Neural crest cell (in vitro differentiated cells): ENCODE data around the gene MBD3L4. TPM values are rescaled to one million over a fixed set of nuclear protein-coding genes. Genes with fewer than 3 reads are reported as not detected.

Experiments
- DNase-seq: peaks from one replicate; pipeline ENCODE4 v3.0.0; 2021; ENCODE audit warnings: low read depth, mixed read lengths, low spot score
- H3K27ac Mint-ChIP-seq: one replicate; pipeline ENCODE4 v1.8.0; 2021; ENCODE audit warnings: mild to moderate bottlenecking, mixed read lengths; ENCODE audit not compliant: unreplicated experiment
- H3K27me3 Mint-ChIP-seq: 2 replicates; pipeline ENCODE4 v1.8.0; 2021; ENCODE audit warnings: low read depth, mild to moderate bottlenecking, mixed read lengths
- H3K36me3 Mint-ChIP-seq: 2 replicates; pipeline ENCODE4 v1.8.0; 2021; ENCODE audit warnings: low read depth, mild to moderate bottlenecking, mixed read lengths
- H3K4me1 Mint-ChIP-seq: 2 replicates; pipeline ENCODE4 v1.8.0; 2021; ENCODE audit warnings: mixed read lengths
- H3K4me3 Mint-ChIP-seq: one replicate; pipeline ENCODE4 v1.8.0; 2021; ENCODE audit warnings: mild to moderate bottlenecking, mixed read lengths
- H3K9me3 Mint-ChIP-seq: 2 replicates; pipeline ENCODE4 v1.8.0; 2021; ENCODE audit warnings: mixed read lengths
- total RNA-seq: library from RNA; stranded (reverse); gene quantifications from 2 replicates; pipeline ENCODE4 v1.2.1, GENCODE V29; 2021
- TF ChIP-seq, protein P1 (sequence below): fragments of 200-600 bp; sonication (generic); conservative IDR thresholded peaks from 2 replicates; pipeline ENCODE4 v1.5.0; 2021; ENCODE audit warnings: antibody characterized with exemption, mild to moderate bottlenecking

MBD3L4 gene
- total RNA-seq, 1 donor from 2014 or later = not detected

DNA sequence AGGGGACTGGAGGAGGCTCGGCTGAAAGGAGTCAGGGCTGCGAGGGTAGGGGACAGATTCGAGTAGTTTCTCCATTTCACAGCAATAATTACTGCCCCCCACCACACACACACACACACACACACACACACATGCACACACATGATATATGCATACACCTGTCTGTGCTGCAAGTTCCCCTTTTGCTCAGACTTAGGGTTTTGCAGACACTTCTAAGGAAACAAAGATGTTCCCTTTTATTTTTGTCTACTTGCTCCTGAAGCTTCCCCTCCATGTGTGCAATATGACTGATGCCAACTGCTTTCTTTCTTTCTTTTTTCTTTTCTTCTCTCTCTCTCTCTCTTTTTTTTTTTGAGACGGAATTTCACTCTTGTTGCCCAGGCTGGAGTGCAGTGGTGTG, 32.1 kb downstream of the MBD3L4 start:
- H3K9me3 Mint-ChIP-seq = peaks cover 8% of the 10 kb centered on the region
- TF ChIP-seq, protein P1, sequence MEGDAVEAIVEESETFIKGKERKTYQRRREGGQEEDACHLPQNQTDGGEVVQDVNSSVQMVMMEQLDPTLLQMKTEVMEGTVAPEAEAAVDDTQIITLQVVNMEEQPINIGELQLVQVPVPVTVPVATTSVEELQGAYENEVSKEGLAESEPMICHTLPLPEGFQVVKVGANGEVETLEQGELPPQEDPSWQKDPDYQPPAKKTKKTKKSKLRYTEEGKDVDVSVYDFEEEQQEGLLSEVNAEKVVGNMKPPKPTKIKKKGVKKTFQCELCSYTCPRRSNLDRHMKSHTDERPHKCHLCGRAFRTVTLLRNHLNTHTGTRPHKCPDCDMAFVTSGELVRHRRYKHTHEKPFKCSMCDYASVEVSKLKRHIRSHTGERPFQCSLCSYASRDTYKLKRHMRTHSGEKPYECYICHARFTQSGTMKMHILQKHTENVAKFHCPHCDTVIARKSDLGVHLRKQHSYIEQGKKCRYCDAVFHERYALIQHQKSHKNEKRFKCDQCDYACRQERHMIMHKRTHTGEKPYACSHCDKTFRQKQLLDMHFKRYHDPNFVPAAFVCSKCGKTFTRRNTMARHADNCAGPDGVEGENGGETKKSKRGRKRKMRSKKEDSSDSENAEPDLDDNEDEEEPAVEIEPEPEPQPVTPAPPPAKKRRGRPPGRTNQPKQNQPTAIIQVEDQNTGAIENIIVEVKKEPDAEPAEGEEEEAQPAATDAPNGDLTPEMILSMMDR = no peak
- no peaks in the 10 kb centered on the region for H3K36me3 Mint-ChIP-seq
- DNase-seq = no peak
- H3K4me3 Mint-ChIP-seq = no peak overlapping the region
- no peaks in the 10 kb centered on the region for H3K4me1 Mint-ChIP-seq
- peaks cover 5% of the 10 kb centered on the region for H3K27me3 Mint-ChIP-seq
- H3K27ac Mint-ChIP-seq = no peak overlapping the region

DNA sequence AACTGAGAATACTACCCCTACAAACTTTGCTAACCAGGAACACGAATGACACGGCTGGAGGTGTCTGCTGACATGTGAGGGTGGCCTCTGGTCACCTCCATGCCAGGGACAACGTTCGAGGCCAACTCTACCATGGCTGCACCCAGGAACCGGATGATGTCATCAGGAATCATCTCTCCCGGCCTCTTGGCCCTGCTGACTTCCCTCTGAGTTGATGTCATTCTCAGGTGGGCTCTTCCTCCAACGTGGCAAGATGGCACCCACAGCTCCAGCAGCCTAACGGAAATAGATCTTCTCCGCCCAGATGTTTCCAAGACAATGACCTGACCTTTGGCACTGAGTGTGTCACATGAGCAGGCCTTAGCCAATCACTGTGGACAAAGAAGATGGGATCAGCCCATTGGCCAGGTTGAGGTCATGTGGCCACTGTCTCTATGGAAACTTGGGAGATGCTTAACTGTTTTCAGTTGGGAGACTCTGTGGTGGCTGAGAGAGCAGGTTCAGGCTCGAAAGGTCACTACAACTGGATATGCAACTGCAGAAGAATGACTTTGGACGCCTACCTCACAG, 33.8 kb downstream of the MBD3L4 start:
- H3K4me1 Mint-ChIP-seq = no peaks in the 10 kb centered on the region
- TF ChIP-seq, protein P1 = no peak
- no peak overlapping the region for H3K4me3 Mint-ChIP-seq
- peaks cover 12% of the 10 kb centered on the region for H3K27me3 Mint-ChIP-seq
- DNase-seq = no peak
- H3K9me3 Mint-ChIP-seq = peaks cover 6% of the 10 kb centered on the region
- no peaks in the 10 kb centered on the region for H3K36me3 Mint-ChIP-seq
- no peak overlapping the region for H3K27ac Mint-ChIP-seq

DNA sequence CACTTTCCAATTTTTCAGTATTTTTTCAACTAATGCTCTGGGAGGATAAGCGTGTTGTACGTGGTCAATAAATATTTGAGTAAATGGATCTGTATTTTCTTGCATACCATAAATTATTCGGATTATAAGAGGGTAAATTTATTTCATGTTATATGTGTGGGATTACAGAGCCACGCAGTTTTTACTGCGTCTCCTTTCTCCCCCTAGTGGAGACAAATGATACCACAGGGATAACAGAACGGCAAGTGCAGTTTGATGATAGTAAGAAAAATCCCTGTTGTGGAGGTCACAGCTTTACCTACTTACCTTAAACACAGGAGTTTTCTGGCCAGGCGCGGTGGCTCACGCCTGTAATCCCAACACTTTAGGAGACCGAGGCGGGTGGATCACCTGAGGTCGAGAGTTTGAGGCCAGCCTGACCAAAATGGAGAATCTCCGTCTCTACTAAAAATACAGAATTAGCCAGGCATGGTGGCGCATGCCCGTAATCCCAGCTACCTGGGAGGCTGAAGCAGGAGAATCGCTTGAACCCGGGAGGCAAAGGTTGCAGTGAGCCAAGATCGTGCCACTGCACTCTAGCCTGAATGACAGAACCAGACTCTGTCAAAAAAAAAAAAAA, 35.6 kb downstream of the MBD3L4 start:
- H3K4me1 Mint-ChIP-seq = no peaks in the 10 kb centered on the region
- peaks cover 4% of the 10 kb centered on the region for H3K9me3 Mint-ChIP-seq
- no peak overlapping the region for H3K27ac Mint-ChIP-seq
- TF ChIP-seq, protein P1 = peak; percentile 83
- H3K4me3 Mint-ChIP-seq = no peak overlapping the region
- H3K27me3 Mint-ChIP-seq = peaks cover 27% of the 10 kb centered on the region
- peak; percentile 10 for DNase-seq
- H3K36me3 Mint-ChIP-seq = no peaks in the 10 kb centered on the region

DNA sequence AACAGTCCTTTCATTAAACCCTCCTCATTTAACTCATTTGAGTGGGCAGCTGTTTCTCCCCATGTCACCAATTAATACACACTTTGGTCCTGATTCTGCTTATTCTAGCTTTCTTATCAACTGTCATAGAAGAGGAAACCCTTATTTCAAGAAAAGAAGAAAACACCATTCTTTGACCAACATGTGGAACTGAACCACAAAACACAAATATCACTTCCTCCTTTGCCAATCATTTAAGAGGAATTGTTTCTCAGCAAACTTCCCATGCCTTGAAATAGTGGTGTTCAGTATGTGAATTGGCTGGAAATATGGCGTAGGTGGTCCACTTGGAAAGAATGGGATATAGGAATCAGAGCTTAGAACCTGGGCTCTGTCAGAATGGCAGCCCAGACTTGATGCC, 39.2 kb downstream of the MBD3L4 start:
- DNase-seq = no peak
- Mint-ChIP-seq H3K4me3 (no peak overlapping the region), H3K9me3 (peaks cover 4% of the 10 kb centered on the region)

DNA sequence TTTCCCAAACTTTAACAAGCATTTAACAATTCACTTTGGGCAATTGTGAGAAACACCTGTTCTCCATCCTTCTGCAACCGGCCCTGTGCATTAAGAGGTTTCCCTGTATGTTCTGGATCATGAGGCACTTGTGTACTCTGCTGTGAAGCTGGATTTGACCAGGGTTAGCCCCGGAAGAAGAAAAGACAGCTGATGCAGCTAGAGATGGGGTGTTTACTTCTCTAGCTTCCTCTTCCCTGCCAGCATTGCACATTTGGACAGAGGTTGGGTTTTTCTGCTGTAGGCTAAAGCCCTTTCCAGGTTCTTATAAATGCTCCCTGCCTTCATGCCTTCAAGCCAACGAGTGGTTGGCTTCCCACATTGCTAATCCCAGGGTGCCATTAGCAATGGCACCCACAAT, 39.6 kb downstream of the MBD3L4 start:
- TF ChIP-seq, protein P1 = no peak
- H3K36me3 Mint-ChIP-seq = peaks cover 2% of the 10 kb centered on the region

More for the DNA sequence above, 39.2 kb downstream of the MBD3L4 start:
- H3K36me3 Mint-ChIP-seq = no peaks in the 10 kb centered on the region
- TF ChIP-seq, protein P1 = no peak
- H3K4me1 Mint-ChIP-seq = no peaks in the 10 kb centered on the region
- peaks cover 36% of the 10 kb centered on the region for H3K27me3 Mint-ChIP-seq
- no peak overlapping the region for H3K27ac Mint-ChIP-seq

More for the DNA sequence above, 39.6 kb downstream of the MBD3L4 start:
- H3K27me3 Mint-ChIP-seq = peaks cover 38% of the 10 kb centered on the region
- H3K4me3 Mint-ChIP-seq = no peak overlapping the region
- H3K4me1 Mint-ChIP-seq = no peaks in the 10 kb centered on the region
- no peak for DNase-seq
- no peak overlapping the region for H3K27ac Mint-ChIP-seq
- H3K9me3 Mint-ChIP-seq = peaks cover 6% of the 10 kb centered on the region
